Fibroblast of lung (primary cell): ENCODE results near the gene NEGR1. TPM values are rescaled to one million over a fixed set of nuclear protein-coding genes. Genes with fewer than 3 reads are reported as not detected.

Experiments used
- DNase-seq, 2 donors: peaks; one replicate each; pipeline versions ENCODE4 v3.0.0 to v3.0.0-alpha.2; 2010; ENCODE audit warnings: low read depth in 2 of 2
- H2AFZ ChIP-seq: 2 replicates; pipeline ENCODE4 v1.5.1; 2012; ENCODE audit warnings: low read length, control low read depth, inconsistent platforms
- H3K27ac ChIP-seq: 2 replicates; pipeline ENCODE4 v1.5.1; 2011; ENCODE audit warnings: low read length, control low read depth; ENCODE audit not compliant: insufficient read depth
- H3K27me3 ChIP-seq: 2 replicates; pipeline ENCODE4 v1.5.1; 2011; ENCODE audit warnings: mild to moderate bottlenecking, low read length; ENCODE audit not compliant: control insufficient read depth, insufficient read depth
- H3K36me3 ChIP-seq: 2 replicates; pipeline ENCODE4 v1.5.1; 2011; ENCODE audit warnings: low read length; ENCODE audit not compliant: control insufficient read depth, insufficient read depth
- H3K4me1 ChIP-seq: 2 replicates; pipeline ENCODE4 v1.5.1; 2011; ENCODE audit warnings: low read length; ENCODE audit not compliant: control insufficient read depth, insufficient read depth; ENCODE audit errors: extremely low read depth
- H3K4me2 ChIP-seq: 2 replicates; pipeline ENCODE4 v1.5.1; 2011; ENCODE audit warnings: low read length, control low read depth; ENCODE audit not compliant: insufficient read depth; ENCODE audit errors: extremely low read depth
- H3K4me3 ChIP-seq, 4 experiments: fragments of 200-600 bp in 1 of 4; sonication (generic) in 1 of 4; replicated peaks in 1 of 4; 2 replicates each; pipeline ENCODE4 v1.5.1; 2011 to 2016; ENCODE audit warnings: low read length in 4 of 4, low read depth in 3 of 4, mild to moderate bottlenecking in 3 of 4, control low read depth in 2 of 4, inconsistent platforms in 1 of 4, mixed read lengths in 1 of 4; ENCODE audit not compliant: insufficient read depth in 1 of 4; ENCODE audit errors: control extremely low read depth in 1 of 4
- H3K79me2 ChIP-seq: 2 replicates; pipeline ENCODE4 v1.5.1; 2012; ENCODE audit warnings: mild to moderate bottlenecking, low read length, inconsistent platforms; ENCODE audit not compliant: control insufficient read depth, insufficient read depth
- H3K9ac ChIP-seq: 2 replicates; pipeline ENCODE4 v1.5.1; 2011; ENCODE audit warnings: mild to moderate bottlenecking, low read length, control low read depth; ENCODE audit not compliant: insufficient read depth
- H3K9me3 ChIP-seq: 2 replicates; pipeline ENCODE4 v1.5.1; 2012; ENCODE audit warnings: low read depth, low read length; ENCODE audit not compliant: control insufficient read depth, insufficient read depth
- H4K20me1 ChIP-seq: 2 replicates; pipeline ENCODE4 v1.5.1; 2011; ENCODE audit warnings: low read length; ENCODE audit not compliant: control insufficient read depth, insufficient read depth; ENCODE audit errors: extremely low read depth
- EZH2 ChIP-seq: IDR thresholded peaks from 2 replicates; pipeline ENCODE4 v1.5.1; 2012; ENCODE audit warnings: low read length, control low read depth, mild to moderate bottlenecking; ENCODE audit errors: missing control alignments
- polyA plus RNA-seq, 2 donors: library from polyadenylated mRNA; depleted of rRNA in 1 of 2; stranded (reverse) in 1 of 2; unstranded in 1 of 2; fragments of >200 nt; gene quantifications; 2 replicates each; pipeline ENCODE4 v1.2.1, GENCODE V29; 2011 to 2012; ENCODE audit warnings: missing spikeins in 1 of 2
- total RNA-seq: library from RNA; depleted of rRNA; stranded (reverse); fragments of >200 nt; gene quantifications from 2 replicates; pipeline ENCODE4 v1.2.1, GENCODE V29; 2014
- TF ChIP-seq, protein P1 (sequence below), 2 donors: IDR thresholded peaks in 1 of 2; conservative IDR thresholded peaks in 1 of 2; 1 replicate in 1 of 2; 2 replicates in 1 of 2; pipeline ENCODE4 v1.5.1; 2011 to 2012; ENCODE audit warnings: low read length in 2 of 2, control low read depth in 1 of 2, inconsistent platforms in 1 of 2, low read depth in 1 of 2, mild to moderate bottlenecking in 1 of 2

Gene NEGR1
- total and polyA plus RNA-seq, 2 donors (not counting 1 experiment from before 2014, with no cell fraction given), result 3.1 to 9.4 TPM

DNA sequence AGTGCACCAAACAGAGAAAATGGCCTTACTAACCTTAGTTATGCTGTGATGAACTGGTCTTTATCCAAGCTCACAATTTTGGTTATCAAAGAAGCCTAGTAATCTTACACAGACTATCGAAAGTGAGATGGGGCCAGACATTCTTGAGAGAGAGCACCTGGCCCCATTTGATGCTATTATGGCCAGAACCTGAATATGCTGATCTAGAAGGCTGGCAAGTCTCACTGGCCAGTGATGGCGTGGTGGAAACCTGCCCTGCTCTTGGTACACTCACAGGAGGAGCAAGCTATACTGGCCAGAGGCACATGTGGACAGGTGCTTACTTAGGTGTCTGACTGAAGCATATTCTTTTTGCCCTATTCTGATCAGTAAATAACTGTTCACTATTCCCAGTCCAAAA is 843.7 kb downstream of the NEGR1 start:
- Histone ChIP-seq H3K4me3 (no peak overlapping the region), H3K4me2 (no peak overlapping the region), H3K27ac (no peak overlapping the region), H2AFZ (no peak overlapping the region), H4K20me1 (no peaks in the 10 kb centered on the region), H3K79me2 (no peaks in the 10 kb centered on the region), H3K9me3 (no peaks in the 10 kb centered on the region), H3K4me1 (no peaks in the 10 kb centered on the region), H3K9ac (no peak overlapping the region), H3K27me3 (no peaks in the 10 kb centered on the region), H3K36me3 (no peaks in the 10 kb centered on the region)
- no peak for DNase-seq
- no peak for TF ChIP-seq EZH2
- TF ChIP-seq, protein P1, sequence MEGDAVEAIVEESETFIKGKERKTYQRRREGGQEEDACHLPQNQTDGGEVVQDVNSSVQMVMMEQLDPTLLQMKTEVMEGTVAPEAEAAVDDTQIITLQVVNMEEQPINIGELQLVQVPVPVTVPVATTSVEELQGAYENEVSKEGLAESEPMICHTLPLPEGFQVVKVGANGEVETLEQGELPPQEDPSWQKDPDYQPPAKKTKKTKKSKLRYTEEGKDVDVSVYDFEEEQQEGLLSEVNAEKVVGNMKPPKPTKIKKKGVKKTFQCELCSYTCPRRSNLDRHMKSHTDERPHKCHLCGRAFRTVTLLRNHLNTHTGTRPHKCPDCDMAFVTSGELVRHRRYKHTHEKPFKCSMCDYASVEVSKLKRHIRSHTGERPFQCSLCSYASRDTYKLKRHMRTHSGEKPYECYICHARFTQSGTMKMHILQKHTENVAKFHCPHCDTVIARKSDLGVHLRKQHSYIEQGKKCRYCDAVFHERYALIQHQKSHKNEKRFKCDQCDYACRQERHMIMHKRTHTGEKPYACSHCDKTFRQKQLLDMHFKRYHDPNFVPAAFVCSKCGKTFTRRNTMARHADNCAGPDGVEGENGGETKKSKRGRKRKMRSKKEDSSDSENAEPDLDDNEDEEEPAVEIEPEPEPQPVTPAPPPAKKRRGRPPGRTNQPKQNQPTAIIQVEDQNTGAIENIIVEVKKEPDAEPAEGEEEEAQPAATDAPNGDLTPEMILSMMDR (conservative IDR thresholded peaks at IDR 0.05 in 1 of 2, IDR thresholded peaks at IDR 0.05 in 1 of 2; ENCODE audit: low read depth in 1 of 2, low read length in 2 of 2), result no peak

DNA sequence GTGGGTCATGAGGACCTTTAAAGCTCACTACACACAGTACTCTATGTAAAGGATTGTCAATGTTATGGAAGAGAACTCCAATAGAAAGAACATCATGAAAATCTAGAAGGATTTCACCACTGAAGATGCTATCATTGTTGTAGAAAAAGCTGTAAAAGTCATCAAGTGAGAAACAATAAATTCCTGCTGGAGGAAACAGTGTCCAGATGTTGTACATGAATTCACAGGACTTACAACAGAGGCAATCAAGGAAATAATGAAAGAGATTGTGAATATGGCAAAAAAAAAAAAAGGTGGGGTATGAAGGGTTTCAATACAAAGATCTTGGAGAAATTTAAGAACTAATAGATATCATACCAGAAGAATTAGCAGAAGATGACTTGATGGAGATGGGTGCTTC is 846.4 kb downstream of the NEGR1 start:
- H3K9ac ChIP-seq, result no peak overlapping the region
- H3K4me2 ChIP-seq, result no peak overlapping the region
- TF ChIP-seq, protein P1 (conservative IDR thresholded peaks at IDR 0.05 in 1 of 2, IDR thresholded peaks at IDR 0.05 in 1 of 2; ENCODE audit: low read depth in 1 of 2, low read length in 2 of 2), result no peak
- no peak for TF ChIP-seq EZH2
- H3K4me3 ChIP-seq, result no peak overlapping the region
- H3K79me2 ChIP-seq, result no peaks in the 10 kb centered on the region
- H3K27ac ChIP-seq, result no peak overlapping the region
- DNase-seq, result no peak
- no peaks in the 10 kb centered on the region for H4K20me1 ChIP-seq
- H3K4me1 ChIP-seq, result no peaks in the 10 kb centered on the region
- no peaks in the 10 kb centered on the region for H3K36me3 ChIP-seq
- no peak overlapping the region for H2AFZ ChIP-seq
- H3K9me3 ChIP-seq, result no peaks in the 10 kb centered on the region
- H3K27me3 ChIP-seq, result no peaks in the 10 kb centered on the region

DNA sequence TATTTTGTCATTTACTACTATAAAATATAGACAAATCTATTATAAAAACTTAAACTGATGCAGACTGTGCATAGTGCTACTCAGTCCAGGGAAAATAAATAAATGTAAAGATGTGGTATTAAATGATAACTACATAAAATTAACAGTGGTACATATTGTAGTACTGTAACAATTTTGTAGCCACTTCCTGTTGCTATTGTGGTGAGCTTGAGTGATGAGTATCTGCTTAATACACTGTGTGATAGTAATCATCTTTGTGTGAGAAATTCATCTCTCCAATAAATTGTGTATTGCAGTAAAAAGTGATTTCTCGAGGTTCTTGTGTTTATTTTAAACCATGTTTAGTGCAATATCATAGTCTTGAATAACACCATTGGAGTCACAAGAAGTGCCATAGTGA is 848.1 kb downstream of the NEGR1 start:
- TF ChIP-seq, protein P1 (conservative IDR thresholded peaks at IDR 0.05 in 1 of 2, IDR thresholded peaks at IDR 0.05 in 1 of 2; ENCODE audit: low read depth in 1 of 2, low read length in 2 of 2), result no peak
- TF ChIP-seq EZH2, result no peak
- H3K9me3 ChIP-seq, result no peaks in the 10 kb centered on the region
- no peaks in the 10 kb centered on the region for H3K36me3 ChIP-seq
- H3K9ac ChIP-seq, result no peak overlapping the region
- H3K27ac ChIP-seq, result no peak overlapping the region
- no peak overlapping the region for H2AFZ ChIP-seq
- no peaks in the 10 kb centered on the region for H3K27me3 ChIP-seq
- no peaks in the 10 kb centered on the region for H4K20me1 ChIP-seq
- H3K4me2 ChIP-seq, result no peak overlapping the region
- H3K79me2 ChIP-seq, result no peaks in the 10 kb centered on the region
- no peak overlapping the region for H3K4me3 ChIP-seq
- no peak for DNase-seq
- H3K4me1 ChIP-seq, result no peaks in the 10 kb centered on the region
